Peyer's patch (tissue), 4 donors: Measurements from ENCODE around the gene ACOT6. TPM values are rescaled to one million over a fixed set of nuclear protein-coding genes. Genes with fewer than 3 reads are reported as not detected.
A peak's percentile ranks its signal among the peaks of the same experiment; 100 is the strongest.
"Not testable (repeated sequence)": the region's sequence is repeated elsewhere in the genome, so short reads cannot be mapped to it uniquely, and the experiment has no call there.

ENCODE experiments used
- DNase-seq, 3 donors: peaks; one replicate each; pipeline ENCODE4 v3.0.0-alpha.2; 2017 to 2019
- H3K27ac ChIP-seq, 4 donors: fragments of 200-600 bp; sonication (generic); one replicate each; pipeline ENCODE4 v1.5.1; 2016 to 2019
- H3K27me3 ChIP-seq, 2 donors: fragments of 200-600 bp; sonication (generic); one replicate each; pipeline ENCODE4 v1.5.1; 2019
- H3K36me3 ChIP-seq, 3 donors: fragments of 200-600 bp; sonication (generic); one replicate each; pipeline ENCODE4 v1.5.1; 2016 to 2019
- H3K4me1 ChIP-seq, 4 donors: fragments of 200-600 bp; sonication (generic); one replicate each; pipeline ENCODE4 v1.5.1; 2016 to 2019
- H3K4me3 ChIP-seq, 4 donors: fragments of 200-600 bp; sonication (generic); 1 replicate in 3 of 4; 2 replicates in 1 of 4; pipeline ENCODE4 v1.5.1; 2016 to 2019; ENCODE audit warnings: mild to moderate bottlenecking in 1 of 4
- H3K9me3 ChIP-seq, 4 donors: fragments of 200-600 bp; sonication (generic); one replicate each; pipeline ENCODE4 v1.5.1; 2016 to 2019; ENCODE audit warnings: mild to moderate bottlenecking in 1 of 4
- POLR2A ChIP-seq, 2 donors: fragments of 450-650 bp; IDR thresholded peaks; one replicate each; pipeline ENCODE4 v1.5.1; 2017; ENCODE audit warnings: antibody characterized with exemption in 2 of 2, mild to moderate bottlenecking in 2 of 2, moderate library complexity in 2 of 2
- total RNA-seq, 4 donors: library from RNA; depleted of rRNA; stranded (reverse); fragments of >200 nt; gene quantifications; one replicate each; pipeline ENCODE4 v1.1.0, GENCODE V29; 2016
- TF ChIP-seq, protein P1 (sequence below), 6 experiments: fragments of 450-650 bp in 4 of 6; fragments of 200-600 bp in 2 of 6; sonication (generic) in 1 of 6; IDR thresholded peaks; one replicate each; pipeline ENCODE4 v1.5.1; 2017 to 2019; ENCODE audit warnings: antibody characterized with exemption in 6 of 6, mild to moderate bottlenecking in 3 of 6, moderate library complexity in 1 of 6

Gene ACOT6
- total RNA-seq, 4 donors from 2014 or later = not detected

DNA sequence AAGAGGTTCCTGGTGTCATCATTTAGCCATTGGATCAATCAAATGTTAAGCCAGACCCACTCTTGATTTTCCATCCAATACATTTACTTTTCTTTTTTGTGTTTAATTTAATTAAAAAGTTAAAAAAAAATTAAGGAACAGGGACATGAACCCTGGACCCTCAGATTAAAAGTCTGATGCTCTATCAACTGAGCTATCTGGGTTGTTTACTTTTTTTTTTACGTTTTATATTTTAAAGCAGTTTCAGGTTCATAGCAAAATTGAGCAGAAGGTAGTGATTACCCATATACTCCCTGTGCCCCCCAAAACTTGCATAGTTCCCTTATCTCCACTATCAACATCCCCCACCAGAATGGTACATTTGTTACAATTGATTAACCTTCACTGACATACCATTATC lies 23.6 kb upstream of the ACOT6 start:
- H3K27ac ChIP-seq = no peak overlapping the region
- no peaks in the 10 kb centered on the region for H3K27me3 ChIP-seq
- H3K36me3 ChIP-seq = no peaks in the 10 kb centered on the region
- TF ChIP-seq, protein P1, sequence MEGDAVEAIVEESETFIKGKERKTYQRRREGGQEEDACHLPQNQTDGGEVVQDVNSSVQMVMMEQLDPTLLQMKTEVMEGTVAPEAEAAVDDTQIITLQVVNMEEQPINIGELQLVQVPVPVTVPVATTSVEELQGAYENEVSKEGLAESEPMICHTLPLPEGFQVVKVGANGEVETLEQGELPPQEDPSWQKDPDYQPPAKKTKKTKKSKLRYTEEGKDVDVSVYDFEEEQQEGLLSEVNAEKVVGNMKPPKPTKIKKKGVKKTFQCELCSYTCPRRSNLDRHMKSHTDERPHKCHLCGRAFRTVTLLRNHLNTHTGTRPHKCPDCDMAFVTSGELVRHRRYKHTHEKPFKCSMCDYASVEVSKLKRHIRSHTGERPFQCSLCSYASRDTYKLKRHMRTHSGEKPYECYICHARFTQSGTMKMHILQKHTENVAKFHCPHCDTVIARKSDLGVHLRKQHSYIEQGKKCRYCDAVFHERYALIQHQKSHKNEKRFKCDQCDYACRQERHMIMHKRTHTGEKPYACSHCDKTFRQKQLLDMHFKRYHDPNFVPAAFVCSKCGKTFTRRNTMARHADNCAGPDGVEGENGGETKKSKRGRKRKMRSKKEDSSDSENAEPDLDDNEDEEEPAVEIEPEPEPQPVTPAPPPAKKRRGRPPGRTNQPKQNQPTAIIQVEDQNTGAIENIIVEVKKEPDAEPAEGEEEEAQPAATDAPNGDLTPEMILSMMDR (IDR thresholded peaks at IDR 0.05) = no peak
- no peak for TF ChIP-seq POLR2A (IDR thresholded peaks at IDR 0.05)
- DNase-seq = no peak
- no peaks in the 10 kb centered on the region for H3K9me3 ChIP-seq
- H3K4me3 ChIP-seq = no peak overlapping the region
- peaks cover 0 to 5% (median 0%) of the 10 kb centered on the region in 4 donors for H3K4me1 ChIP-seq

DNA sequence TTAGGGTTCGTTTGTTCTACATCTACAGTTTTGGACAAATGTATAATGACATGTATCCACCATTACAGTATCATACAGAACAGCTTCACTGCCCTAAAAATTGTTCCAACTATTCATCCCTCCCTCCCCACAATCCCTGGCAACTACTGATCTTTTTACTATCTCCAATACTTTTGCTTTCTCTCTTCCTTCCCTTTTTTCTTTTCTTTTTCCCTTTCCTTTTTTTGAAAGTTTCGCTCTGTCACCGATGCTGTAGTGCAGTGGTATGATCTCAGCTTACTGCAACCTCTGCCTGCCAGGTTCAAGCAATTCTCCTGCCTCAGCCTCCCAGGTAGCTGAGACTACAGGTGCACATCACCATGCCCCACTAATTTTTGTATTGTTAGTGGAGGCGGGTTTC lies 23.2 kb upstream of the ACOT6 start:
- no peak for TF ChIP-seq POLR2A (IDR thresholded peaks at IDR 0.05)
- TF ChIP-seq, protein P1 (IDR thresholded peaks at IDR 0.05) = no peak
- Histone ChIP-seq H3K4me3 (no peak overlapping the region), H3K36me3 (no peaks in the 10 kb centered on the region), H3K4me1 (peaks cover 0 to 5% (median 0%) of the 10 kb centered on the region in 4 donors), H3K27me3 (no peaks in the 10 kb centered on the region), H3K9me3 (no peaks in the 10 kb centered on the region), H3K27ac (no peak overlapping the region)
- no peak for DNase-seq

DNA sequence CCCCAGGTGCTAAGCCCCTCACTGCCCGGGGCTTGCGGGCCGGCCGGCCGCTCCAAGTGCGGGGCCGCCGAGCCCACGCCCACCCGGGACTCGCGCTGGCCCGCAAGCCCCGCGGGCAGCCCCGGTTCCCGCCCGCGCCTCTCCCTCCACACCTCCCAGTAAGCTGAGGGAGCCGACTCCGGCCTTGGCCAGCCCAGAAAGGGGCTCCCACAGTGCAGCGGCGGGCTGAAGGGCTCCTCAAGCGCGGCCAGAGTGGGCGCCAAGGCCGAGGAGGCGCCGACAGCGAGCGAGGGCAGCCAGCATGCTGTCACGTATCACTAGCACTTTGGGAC lies 21.7 kb upstream of the ACOT6 start:
- H3K27ac ChIP-seq, H3K36me3 ChIP-seq, DNase-seq, H3K4me3 ChIP-seq, H3K4me1 ChIP-seq, H3K27me3 ChIP-seq, H3K9me3 ChIP-seq: not testable (repeated sequence)

DNA sequence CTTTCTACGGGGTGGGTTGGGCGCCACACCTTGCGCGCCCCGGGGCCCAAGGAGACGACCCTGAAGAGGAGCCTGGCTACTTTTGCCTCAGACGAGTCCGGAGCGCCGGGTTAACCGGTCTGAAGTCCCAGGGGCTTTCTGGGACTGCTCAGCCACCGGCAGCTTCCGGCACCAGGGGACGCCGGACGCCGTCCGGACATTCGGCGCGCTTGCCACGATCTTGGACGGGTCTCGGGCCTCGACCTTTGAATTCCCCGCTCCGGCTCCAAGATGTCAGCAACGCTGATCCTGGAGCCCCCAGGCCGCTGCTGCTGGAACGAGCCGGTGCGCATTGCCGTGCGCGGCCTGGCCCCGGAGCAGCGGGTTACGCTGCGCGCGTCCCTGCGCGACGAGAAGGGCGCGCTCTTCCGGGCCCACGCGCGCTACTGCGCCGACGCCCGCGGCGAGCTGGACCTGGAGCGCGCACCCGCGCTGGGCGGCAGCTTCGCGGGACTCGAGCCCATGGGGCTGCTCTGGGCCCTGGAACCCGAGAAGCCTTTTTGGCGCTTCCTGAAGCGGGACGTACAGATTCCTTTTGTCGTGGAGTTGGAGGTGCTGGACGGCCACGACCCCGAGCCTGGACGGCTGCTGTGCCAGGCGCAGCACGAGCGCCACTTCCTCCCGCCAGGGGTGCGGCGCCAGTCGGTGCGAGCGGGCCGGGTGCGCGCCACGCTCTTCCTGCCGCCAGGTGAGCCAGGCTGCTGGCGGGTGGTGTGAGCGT lies 20.4 kb upstream of the ACOT6 start, which contains the start of gene ACOT4:
ACOT4 (plus strand) TSS at position 184 of the 760 bp plus-strand sequence; CDS start at position 271, 87 bp downstream.
- H3K4me3 ChIP-seq = peak within 1 kb of the TSS; percentile 57 to 75 (median 58)
- H3K36me3 ChIP-seq = no peaks in the 10 kb centered on the region
- peak; percentile 24 to 80 (median 67) for DNase-seq
- no peaks in the 10 kb centered on the region for H3K27me3 ChIP-seq
- peaks cover 0 to 5% (median 0%) of the 10 kb centered on the region in 4 donors for H3K4me1 ChIP-seq
- peak within 1 kb of the TSS; percentile 20 to 68 (median 63) for H3K27ac ChIP-seq
- TF ChIP-seq POLR2A (IDR thresholded peaks at IDR 0.05) = peak in 1 of 2 donors; percentile 10
- TF ChIP-seq, protein P1 (IDR thresholded peaks at IDR 0.05) = peak in 4 of 6 experiments; percentile 8 to 58 (median 55)
- no peaks in the 10 kb centered on the region for H3K9me3 ChIP-seq

DNA sequence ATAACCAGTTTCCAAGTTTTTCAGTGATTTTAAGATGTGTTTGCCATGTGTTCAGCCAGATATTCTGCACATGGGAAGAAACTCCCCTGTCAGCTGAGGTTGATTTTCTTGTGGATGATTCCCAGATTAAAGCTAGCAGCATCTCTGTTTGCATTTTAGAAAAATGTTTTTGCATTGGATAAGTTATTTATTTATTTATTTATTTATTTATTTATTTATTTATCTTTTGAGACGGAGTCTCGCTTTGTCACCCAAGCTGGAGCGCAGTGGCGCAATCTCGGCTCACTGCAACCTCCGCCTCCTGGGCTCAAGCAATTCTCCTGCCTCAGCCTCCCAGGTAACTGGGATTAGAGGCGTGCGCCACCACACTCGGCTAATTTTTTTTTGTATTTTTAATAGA lies 17.8 kb upstream of the ACOT6 start:
- Histone ChIP-seq H3K36me3 (no peaks in the 10 kb centered on the region), H3K27ac (no peak overlapping the region), H3K4me1 (peaks cover 0 to 9% (median 0%) of the 10 kb centered on the region in 4 donors), H3K4me3 (no peak overlapping the region), H3K27me3 (no peaks in the 10 kb centered on the region), H3K9me3 (no peaks in the 10 kb centered on the region)
- TF ChIP-seq, protein P1 (IDR thresholded peaks at IDR 0.05) = no peak
- no peak for TF ChIP-seq POLR2A (IDR thresholded peaks at IDR 0.05)
- no peak for DNase-seq

DNA sequence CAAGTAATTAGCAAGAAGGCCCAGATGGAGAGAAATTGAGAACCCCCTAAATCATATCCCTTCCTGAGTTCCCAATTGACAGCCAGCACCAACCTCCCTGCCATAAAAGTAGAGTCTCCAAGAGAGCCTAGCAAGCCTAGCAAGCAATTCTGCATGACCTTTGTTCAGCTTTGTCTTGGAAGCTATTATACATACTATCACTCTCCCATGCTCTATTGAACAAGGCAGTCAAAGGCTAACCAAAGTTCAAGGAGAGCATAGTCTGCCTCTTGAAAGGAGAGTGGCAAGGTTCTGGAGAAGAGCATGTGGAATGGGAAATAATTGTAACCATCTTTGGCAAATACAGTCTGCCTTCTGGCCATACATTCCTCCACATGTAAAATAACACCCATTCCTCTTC lies 12.8 kb upstream of the ACOT6 start:
- H3K27ac ChIP-seq = no peak overlapping the region
- H3K27me3 ChIP-seq = no peaks in the 10 kb centered on the region
- H3K4me1 ChIP-seq = peaks cover 0 to 8% (median 0%) of the 10 kb centered on the region in 4 donors
- no peaks in the 10 kb centered on the region for H3K9me3 ChIP-seq
- no peak for TF ChIP-seq POLR2A (IDR thresholded peaks at IDR 0.05)
- TF ChIP-seq, protein P1 (IDR thresholded peaks at IDR 0.05) = no peak
- H3K4me3 ChIP-seq = no peak overlapping the region
- DNase-seq = no peak
- no peaks in the 10 kb centered on the region for H3K36me3 ChIP-seq
